GM23338 (cell line): ENCODE measurements around the gene CRADD. TPM values are rescaled to one million over a fixed set of nuclear protein-coding genes. Genes with fewer than 3 reads are reported as not detected.

Experiments used
- ATAC-seq: fragments of 200-7000 bp; cut with Tn5 transposase; 3 replicates; pipeline ENCODE4 v1.9.1; 2020
- DNase-seq: peaks from one replicate; pipeline ENCODE4 v3.0.0-alpha.2; 2015; ENCODE audit warnings: low spot score
- H2AFZ ChIP-seq: fragments of 200-600 bp; sonication (generic); 2 replicates; pipeline ENCODE4 v1.8.0; 2016; ENCODE audit warnings: antibody characterized with exemption, mild to moderate bottlenecking, moderate library complexity
- H3F3A ChIP-seq: fragments of 200-600 bp; sonication (generic); replicated peaks from 2 replicates; pipeline ENCODE4 v1.8.0; 2017; ENCODE audit warnings: antibody characterized with exemption, mixed run types, low read depth
- H3K27ac ChIP-seq: fragments of 200-600 bp; sonication (generic); 2 replicates; pipeline ENCODE4 v1.6.1; 2016; ENCODE audit warnings: low read depth
- H3K27me3 ChIP-seq: fragments of 200-600 bp; sonication (generic); 2 replicates; pipeline ENCODE4 v1.8.0; 2016; ENCODE audit warnings: mild to moderate bottlenecking, mixed run types, moderate library complexity; ENCODE audit not compliant: insufficient read depth
- H3K36me3 ChIP-seq: fragments of 200-600 bp; sonication (generic); 2 replicates; pipeline ENCODE4 v1.8.0; 2016; ENCODE audit warnings: mild to moderate bottlenecking; ENCODE audit not compliant: insufficient read depth
- H3K4me1 ChIP-seq: fragments of 200-600 bp; sonication (generic); 2 replicates; pipeline ENCODE4 v1.8.0; 2016; ENCODE audit warnings: mild to moderate bottlenecking, moderate library complexity; ENCODE audit not compliant: insufficient read depth
- H3K4me2 ChIP-seq: fragments of 200-600 bp; sonication (generic); 2 replicates; pipeline ENCODE4 v1.7.1; 2017; ENCODE audit warnings: mixed run types
- H3K4me3 ChIP-seq: fragments of 200-600 bp; sonication (generic); 2 replicates; pipeline ENCODE4 v1.6.1; 2016; ENCODE audit warnings: mixed run types
- H3K79me2 ChIP-seq: fragments of 200-600 bp; sonication (generic); replicated peaks from 2 replicates; pipeline ENCODE4 v1.8.0; 2017; ENCODE audit warnings: mild to moderate bottlenecking; ENCODE audit not compliant: insufficient read depth
- H3K9me2 ChIP-seq: fragments of 200-600 bp; sonication (generic); 2 replicates; pipeline ENCODE4 v1.8.0; 2017; ENCODE audit not compliant: insufficient read depth
- H4K20me1 ChIP-seq: fragments of 200-600 bp; sonication (generic); replicated peaks from 2 replicates; pipeline ENCODE4 v1.8.0; 2017; ENCODE audit warnings: mild to moderate bottlenecking; ENCODE audit not compliant: insufficient read depth
- H3K27ac Mint-ChIP-seq: 2 replicates; pipeline ENCODE4 v1.8.0; 2020; ENCODE audit warnings: inconsistent platforms, mild to moderate bottlenecking, moderate library complexity, mixed read lengths
- H3K27me3 Mint-ChIP-seq: 3 replicates; pipeline ENCODE4 v1.8.0; 2022; ENCODE audit warnings: low read depth, mild to moderate bottlenecking, moderate library complexity, mixed read lengths, inconsistent platforms; ENCODE audit not compliant: insufficient read depth, poor library complexity
- H3K36me3 Mint-ChIP-seq: 3 replicates; pipeline ENCODE4 v1.8.0; 2021; ENCODE audit warnings: low read depth, mild to moderate bottlenecking, inconsistent platforms, moderate library complexity, mixed read lengths
- H3K4me1 Mint-ChIP-seq: 3 replicates; pipeline ENCODE4 v1.8.0; 2020; ENCODE audit warnings: mild to moderate bottlenecking, inconsistent platforms, mixed read lengths
- H3K4me3 Mint-ChIP-seq: 3 replicates; pipeline ENCODE4 v1.8.0; 2021; ENCODE audit warnings: moderate library complexity, mild to moderate bottlenecking, inconsistent platforms, mixed read lengths
- H3K9me3 Mint-ChIP-seq: 3 replicates; pipeline ENCODE4 v1.8.0; 2020; ENCODE audit warnings: moderate library complexity, mild to moderate bottlenecking, inconsistent platforms, mixed read lengths
- CREB1 ChIP-seq: fragments of 250-450 bp; sonication (Bioruptor Pico); IDR thresholded peaks from 2 replicates; pipeline ENCODE4 v1.5.0; 2020; ENCODE audit warnings: low read depth, mild to moderate bottlenecking, moderate library complexity
- NANOG ChIP-seq: IDR thresholded peaks from 2 replicates; pipeline ENCODE4 v1.6.1; 2016; ENCODE audit warnings: antibody characterized with exemption, borderline replicate concordance
- STAT1 ChIP-seq: IDR thresholded peaks from one replicate; pipeline ENCODE4 v1.6.1; 2016; ENCODE audit warnings: antibody characterized with exemption; ENCODE audit not compliant: unreplicated experiment
- ZNF114 ChIP-seq: fragments of 250-450 bp; sonication (Bioruptor Pico); IDR thresholded peaks from 2 replicates; pipeline ENCODE4 v1.5.0; 2020; ENCODE audit warnings: mild to moderate bottlenecking, moderate library complexity
- ZNF331 ChIP-seq: fragments of 250-450 bp; sonication (Bioruptor Pico); IDR thresholded peaks from 2 replicates; pipeline ENCODE4 v1.5.0; 2020; ENCODE audit warnings: low read depth, mild to moderate bottlenecking, moderate library complexity
- polyA plus RNA-seq: library from polyadenylated mRNA; unstranded; fragments of >200 nt; fragmentation: Nextera tagmentation; extraction: Ambion mirVana; gene quantifications from 2 replicates; pipeline ENCODE4 v1.2.1, GENCODE V29; 2016
- total RNA-seq: library from RNA; depleted of rRNA; stranded (reverse); fragments of >200 nt; shearing (Covaris generic); gene quantifications from 2 replicates; pipeline ENCODE4 v1.2.3, GENCODE V29; 2014
- TF ChIP-seq, protein P1 (sequence below), 2 experiments: fragments of 200-600 bp in 1 of 2; sonication (generic) in 1 of 2; conservative IDR thresholded peaks; 2 replicates each; pipeline versions ENCODE4 v1.5.1 to v1.6.1; 2016 to 2017; ENCODE audit warnings: antibody characterized with exemption in 2 of 2, low read depth in 2 of 2, mild to moderate bottlenecking in 2 of 2, moderate library complexity in 1 of 2
- TF ChIP-seq, protein P2 (sequence below): fragments of 250-450 bp; sonication (Bioruptor Pico); IDR thresholded peaks from 2 replicates; pipeline ENCODE4 v1.5.0; 2020; ENCODE audit warnings: mild to moderate bottlenecking, moderate library complexity
- TF ChIP-seq, protein P3 (sequence below): IDR thresholded peaks from one replicate; pipeline ENCODE4 v1.6.1; 2018; ENCODE audit warnings: antibody characterized with exemption; ENCODE audit not compliant: unreplicated experiment

Gene CRADD
- total and polyA plus RNA-seq, 2 experiments from 2014 or later: 6.3 to 27.9 TPM

DNA sequence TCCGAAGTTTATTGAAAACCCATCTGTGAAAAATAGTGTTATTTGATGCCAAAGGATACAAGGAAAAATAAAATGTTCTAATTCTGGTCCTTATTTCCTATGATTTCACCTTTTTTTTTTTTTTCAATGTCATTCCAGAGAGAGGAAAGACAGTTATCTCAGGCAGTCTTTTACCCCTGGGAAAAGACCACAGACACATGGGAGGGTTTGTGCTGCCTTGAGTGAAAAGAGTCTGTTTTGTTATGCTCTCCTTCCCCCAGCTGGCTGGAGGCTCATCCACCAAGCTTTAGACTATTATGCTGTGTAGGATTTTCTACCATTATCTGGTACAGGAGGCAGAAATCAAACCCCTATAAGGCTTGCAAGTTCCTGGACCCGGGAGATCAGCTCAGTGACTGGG is 151.8 kb downstream of the CRADD start:
- H3K79me2 ChIP-seq: no peaks in the 10 kb centered on the region
- H4K20me1 ChIP-seq: no peaks in the 10 kb centered on the region
- H3K9me2 ChIP-seq: no peaks in the 10 kb centered on the region
- H3K36me3 Mint-ChIP-seq: no peaks in the 10 kb centered on the region
- ATAC-seq: peak; percentile 34; the same call in 2 of the 3 replicates
- peaks cover 11% of the 10 kb centered on the region for H3K4me1 ChIP-seq
- H3K27me3 ChIP-seq: no peaks in the 10 kb centered on the region
- H3K27ac ChIP-seq: no peak overlapping the region
- no peaks in the 10 kb centered on the region for H3F3A ChIP-seq
- no peak overlapping the region for H3K4me2 ChIP-seq
- H3K9me3 Mint-ChIP-seq: no peaks in the 10 kb centered on the region
- H3K4me1 Mint-ChIP-seq: peaks cover 12% of the 10 kb centered on the region
- no peak for DNase-seq
- H3K4me3 ChIP-seq: no peak overlapping the region
- H2AFZ ChIP-seq: no peak overlapping the region
- no peak for TF ChIP-seq ZNF114 (CRISPR knock-in tag)
- TF ChIP-seq, protein P1, sequence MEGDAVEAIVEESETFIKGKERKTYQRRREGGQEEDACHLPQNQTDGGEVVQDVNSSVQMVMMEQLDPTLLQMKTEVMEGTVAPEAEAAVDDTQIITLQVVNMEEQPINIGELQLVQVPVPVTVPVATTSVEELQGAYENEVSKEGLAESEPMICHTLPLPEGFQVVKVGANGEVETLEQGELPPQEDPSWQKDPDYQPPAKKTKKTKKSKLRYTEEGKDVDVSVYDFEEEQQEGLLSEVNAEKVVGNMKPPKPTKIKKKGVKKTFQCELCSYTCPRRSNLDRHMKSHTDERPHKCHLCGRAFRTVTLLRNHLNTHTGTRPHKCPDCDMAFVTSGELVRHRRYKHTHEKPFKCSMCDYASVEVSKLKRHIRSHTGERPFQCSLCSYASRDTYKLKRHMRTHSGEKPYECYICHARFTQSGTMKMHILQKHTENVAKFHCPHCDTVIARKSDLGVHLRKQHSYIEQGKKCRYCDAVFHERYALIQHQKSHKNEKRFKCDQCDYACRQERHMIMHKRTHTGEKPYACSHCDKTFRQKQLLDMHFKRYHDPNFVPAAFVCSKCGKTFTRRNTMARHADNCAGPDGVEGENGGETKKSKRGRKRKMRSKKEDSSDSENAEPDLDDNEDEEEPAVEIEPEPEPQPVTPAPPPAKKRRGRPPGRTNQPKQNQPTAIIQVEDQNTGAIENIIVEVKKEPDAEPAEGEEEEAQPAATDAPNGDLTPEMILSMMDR (conservative IDR thresholded peaks at IDR 0.05; ENCODE audit: low read depth in 2 of 2): 0 out of 4 replicates have a peak, but pooled peaks of 1 of the 2 experiments have one; percentile 9
- H3K27me3 Mint-ChIP-seq: no peaks in the 10 kb centered on the region
- no peak overlapping the region for H3K4me3 Mint-ChIP-seq
- no peaks in the 10 kb centered on the region for H3K36me3 ChIP-seq
- H3K27ac Mint-ChIP-seq: no peak overlapping the region

DNA sequence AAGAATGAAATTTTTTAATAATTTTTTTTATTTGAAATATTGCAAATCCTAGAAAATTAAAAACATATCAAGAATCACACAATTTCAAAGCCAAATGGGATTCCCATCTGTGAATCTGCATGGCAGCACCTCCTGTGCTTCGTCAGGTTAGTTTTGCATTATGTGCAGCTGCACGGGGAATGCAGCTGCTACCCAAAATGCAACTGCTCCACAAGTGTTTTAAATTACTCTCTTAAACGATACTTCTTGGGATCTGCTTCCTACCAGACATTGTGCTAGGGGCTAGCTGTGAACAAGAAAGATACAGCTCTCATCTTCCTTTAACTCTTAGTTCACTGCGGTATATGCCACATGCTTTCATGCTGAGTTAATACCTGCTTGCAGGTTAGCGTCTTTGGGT is 154.2 kb downstream of the CRADD start:
- H3K9me3 Mint-ChIP-seq: no peaks in the 10 kb centered on the region
- no peak overlapping the region for H3K27ac ChIP-seq
- no peak overlapping the region for H2AFZ ChIP-seq
- no peaks in the 10 kb centered on the region for H3K4me1 ChIP-seq
- no peaks in the 10 kb centered on the region for H3K27me3 ChIP-seq
- DNase-seq (no peak), ATAC-seq (no peak)
- no peaks in the 10 kb centered on the region for H3K36me3 Mint-ChIP-seq
- peaks cover 9% of the 10 kb centered on the region for H3K4me1 Mint-ChIP-seq
- no peak overlapping the region for H3K27ac Mint-ChIP-seq
- H3K36me3 ChIP-seq: no peaks in the 10 kb centered on the region
- no peak overlapping the region for H3K4me3 ChIP-seq
- H3F3A ChIP-seq: no peaks in the 10 kb centered on the region
- H4K20me1 ChIP-seq: no peaks in the 10 kb centered on the region
- no peaks in the 10 kb centered on the region for H3K79me2 ChIP-seq
- no peak overlapping the region for H3K4me3 Mint-ChIP-seq
- H3K9me2 ChIP-seq: no peaks in the 10 kb centered on the region
- no peaks in the 10 kb centered on the region for H3K27me3 Mint-ChIP-seq
- H3K4me2 ChIP-seq: no peak overlapping the region
- TF ChIP-seq CREB1 (CRISPR knock-in tag): no peak
- TF ChIP-seq, protein P2, sequence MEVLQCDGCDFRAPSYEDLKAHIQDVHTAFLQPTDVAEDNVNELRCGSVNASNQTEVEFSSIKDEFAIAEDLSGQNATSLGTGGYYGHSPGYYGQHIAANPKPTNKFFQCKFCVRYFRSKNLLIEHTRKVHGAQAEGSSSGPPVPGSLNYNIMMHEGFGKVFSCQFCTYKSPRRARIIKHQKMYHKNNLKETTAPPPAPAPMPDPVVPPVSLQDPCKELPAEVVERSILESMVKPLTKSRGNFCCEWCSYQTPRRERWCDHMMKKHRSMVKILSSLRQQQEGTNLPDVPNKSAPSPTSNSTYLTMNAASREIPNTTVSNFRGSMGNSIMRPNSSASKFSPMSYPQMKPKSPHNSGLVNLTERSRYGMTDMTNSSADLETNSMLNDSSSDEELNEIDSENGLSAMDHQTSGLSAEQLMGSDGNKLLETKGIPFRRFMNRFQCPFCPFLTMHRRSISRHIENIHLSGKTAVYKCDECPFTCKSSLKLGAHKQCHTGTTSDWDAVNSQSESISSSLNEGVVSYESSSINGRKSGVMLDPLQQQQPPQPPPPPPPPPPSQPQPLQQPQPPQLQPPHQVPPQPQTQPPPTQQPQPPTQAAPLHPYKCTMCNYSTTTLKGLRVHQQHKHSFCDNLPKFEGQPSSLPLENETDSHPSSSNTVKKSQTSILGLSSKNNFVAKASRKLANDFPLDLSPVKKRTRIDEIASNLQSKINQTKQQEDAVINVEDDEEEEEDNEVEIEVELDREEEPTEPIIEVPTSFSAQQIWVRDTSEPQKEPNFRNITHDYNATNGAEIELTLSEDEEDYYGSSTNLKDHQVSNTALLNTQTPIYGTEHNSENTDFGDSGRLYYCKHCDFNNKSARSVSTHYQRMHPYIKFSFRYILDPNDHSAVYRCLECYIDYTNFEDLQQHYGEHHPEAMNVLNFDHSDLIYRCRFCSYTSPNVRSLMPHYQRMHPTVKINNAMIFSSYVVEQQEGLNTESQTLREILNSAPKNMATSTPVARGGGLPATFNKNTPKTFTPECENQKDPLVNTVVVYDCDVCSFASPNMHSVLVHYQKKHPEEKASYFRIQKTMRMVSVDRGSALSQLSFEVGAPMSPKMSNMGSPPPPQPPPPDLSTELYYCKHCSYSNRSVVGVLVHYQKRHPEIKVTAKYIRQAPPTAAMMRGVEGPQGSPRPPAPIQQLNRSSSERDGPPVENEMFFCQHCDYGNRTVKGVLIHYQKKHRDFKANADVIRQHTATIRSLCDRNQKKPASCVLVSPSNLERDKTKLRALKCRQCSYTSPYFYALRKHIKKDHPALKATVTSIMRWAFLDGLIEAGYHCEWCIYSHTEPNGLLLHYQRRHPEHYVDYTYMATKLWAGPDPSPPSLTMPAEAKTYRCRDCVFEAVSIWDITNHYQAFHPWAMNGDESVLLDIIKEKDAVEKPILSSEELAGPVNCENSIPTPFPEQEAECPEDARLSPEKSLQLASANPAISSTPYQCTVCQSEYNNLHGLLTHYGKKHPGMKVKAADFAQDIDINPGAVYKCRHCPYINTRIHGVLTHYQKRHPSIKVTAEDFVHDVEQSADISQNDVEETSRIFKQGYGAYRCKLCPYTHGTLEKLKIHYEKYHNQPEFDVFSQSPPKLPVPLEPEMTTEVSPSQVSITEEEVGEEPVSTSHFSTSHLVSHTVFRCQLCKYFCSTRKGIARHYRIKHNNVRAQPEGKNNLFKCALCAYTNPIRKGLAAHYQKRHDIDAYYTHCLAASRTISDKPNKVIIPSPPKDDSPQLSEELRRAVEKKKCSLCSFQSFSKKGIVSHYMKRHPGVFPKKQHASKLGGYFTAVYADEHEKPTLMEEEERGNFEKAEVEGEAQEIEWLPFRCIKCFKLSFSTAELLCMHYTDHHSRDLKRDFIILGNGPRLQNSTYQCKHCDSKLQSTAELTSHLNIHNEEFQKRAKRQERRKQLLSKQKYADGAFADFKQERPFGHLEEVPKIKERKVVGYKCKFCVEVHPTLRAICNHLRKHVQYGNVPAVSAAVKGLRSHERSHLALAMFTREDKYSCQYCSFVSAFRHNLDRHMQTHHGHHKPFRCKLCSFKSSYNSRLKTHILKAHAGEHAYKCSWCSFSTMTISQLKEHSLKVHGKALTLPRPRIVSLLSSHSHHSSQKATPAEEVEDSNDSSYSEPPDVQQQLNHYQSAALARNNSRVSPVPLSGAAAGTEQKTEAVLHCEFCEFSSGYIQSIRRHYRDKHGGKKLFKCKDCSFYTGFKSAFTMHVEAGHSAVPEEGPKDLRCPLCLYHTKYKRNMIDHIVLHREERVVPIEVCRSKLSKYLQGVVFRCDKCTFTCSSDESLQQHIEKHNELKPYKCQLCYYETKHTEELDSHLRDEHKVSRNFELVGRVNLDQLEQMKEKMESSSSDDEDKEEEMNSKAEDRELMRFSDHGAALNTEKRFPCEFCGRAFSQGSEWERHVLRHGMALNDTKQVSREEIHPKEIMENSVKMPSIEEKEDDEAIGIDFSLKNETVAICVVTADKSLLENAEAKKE (CRISPR knock-in tag): no peak
- TF ChIP-seq, protein P1 (conservative IDR thresholded peaks at IDR 0.05; ENCODE audit: low read depth in 2 of 2): no peak
- no peak for TF ChIP-seq ZNF331 (CRISPR knock-in tag)
- TF ChIP-seq, protein P3, sequence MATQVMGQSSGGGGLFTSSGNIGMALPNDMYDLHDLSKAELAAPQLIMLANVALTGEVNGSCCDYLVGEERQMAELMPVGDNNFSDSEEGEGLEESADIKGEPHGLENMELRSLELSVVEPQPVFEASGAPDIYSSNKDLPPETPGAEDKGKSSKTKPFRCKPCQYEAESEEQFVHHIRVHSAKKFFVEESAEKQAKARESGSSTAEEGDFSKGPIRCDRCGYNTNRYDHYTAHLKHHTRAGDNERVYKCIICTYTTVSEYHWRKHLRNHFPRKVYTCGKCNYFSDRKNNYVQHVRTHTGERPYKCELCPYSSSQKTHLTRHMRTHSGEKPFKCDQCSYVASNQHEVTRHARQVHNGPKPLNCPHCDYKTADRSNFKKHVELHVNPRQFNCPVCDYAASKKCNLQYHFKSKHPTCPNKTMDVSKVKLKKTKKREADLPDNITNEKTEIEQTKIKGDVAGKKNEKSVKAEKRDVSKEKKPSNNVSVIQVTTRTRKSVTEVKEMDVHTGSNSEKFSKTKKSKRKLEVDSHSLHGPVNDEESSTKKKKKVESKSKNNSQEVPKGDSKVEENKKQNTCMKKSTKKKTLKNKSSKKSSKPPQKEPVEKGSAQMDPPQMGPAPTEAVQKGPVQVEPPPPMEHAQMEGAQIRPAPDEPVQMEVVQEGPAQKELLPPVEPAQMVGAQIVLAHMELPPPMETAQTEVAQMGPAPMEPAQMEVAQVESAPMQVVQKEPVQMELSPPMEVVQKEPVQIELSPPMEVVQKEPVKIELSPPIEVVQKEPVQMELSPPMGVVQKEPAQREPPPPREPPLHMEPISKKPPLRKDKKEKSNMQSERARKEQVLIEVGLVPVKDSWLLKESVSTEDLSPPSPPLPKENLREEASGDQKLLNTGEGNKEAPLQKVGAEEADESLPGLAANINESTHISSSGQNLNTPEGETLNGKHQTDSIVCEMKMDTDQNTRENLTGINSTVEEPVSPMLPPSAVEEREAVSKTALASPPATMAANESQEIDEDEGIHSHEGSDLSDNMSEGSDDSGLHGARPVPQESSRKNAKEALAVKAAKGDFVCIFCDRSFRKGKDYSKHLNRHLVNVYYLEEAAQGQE: no peak
- no peak for TF ChIP-seq STAT1
- TF ChIP-seq NANOG: no peak
